Breast epithelium (tissue), 3 donors: ENCODE data around the gene ETS2.

Source experiments
- POLR2A ChIP-seq: fragments of 450-650 bp; IDR thresholded peaks from one replicate; pipeline ENCODE4 v1.6.1; 2016; ENCODE audit warnings: antibody characterized with exemption, mild to moderate bottlenecking, moderate library complexity
- POLR2AphosphoS5 ChIP-seq, 3 donors: sonication (generic); formaldehyde crosslinking; IDR thresholded peaks; one replicate each; pipeline ENCODE4 v1.6.1; 2017; ENCODE audit warnings: antibody characterized with exemption in 3 of 3
- TF ChIP-seq, protein P1 (sequence below), 3 donors: fragments of 450-650 bp; IDR thresholded peaks; one replicate each; pipeline ENCODE4 v1.5.1; 2016 to 2017; ENCODE audit warnings: antibody characterized with exemption in 3 of 3, mild to moderate bottlenecking in 3 of 3, moderate library complexity in 3 of 3

DNA sequence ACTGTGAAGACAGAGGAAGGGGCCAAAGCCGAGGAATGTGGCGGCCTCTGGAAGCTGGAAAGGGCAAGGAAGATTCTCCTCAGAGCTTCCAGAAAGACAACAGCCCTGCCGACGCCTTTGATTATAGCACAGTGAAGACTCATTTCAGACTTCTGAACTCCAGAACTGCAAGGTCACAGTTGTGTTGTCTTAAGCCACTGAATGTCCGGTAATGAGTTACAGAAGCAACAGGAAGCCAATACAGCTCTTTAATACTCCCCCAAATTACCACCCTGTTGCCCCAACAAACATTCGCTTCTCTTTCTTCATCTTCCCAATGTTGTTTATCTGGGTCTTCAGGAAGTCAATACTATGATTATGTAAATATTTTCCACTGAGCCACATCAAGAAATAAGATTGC, 44.0 kb downstream of the ETS2 start:
- TF ChIP-seq, protein P1, sequence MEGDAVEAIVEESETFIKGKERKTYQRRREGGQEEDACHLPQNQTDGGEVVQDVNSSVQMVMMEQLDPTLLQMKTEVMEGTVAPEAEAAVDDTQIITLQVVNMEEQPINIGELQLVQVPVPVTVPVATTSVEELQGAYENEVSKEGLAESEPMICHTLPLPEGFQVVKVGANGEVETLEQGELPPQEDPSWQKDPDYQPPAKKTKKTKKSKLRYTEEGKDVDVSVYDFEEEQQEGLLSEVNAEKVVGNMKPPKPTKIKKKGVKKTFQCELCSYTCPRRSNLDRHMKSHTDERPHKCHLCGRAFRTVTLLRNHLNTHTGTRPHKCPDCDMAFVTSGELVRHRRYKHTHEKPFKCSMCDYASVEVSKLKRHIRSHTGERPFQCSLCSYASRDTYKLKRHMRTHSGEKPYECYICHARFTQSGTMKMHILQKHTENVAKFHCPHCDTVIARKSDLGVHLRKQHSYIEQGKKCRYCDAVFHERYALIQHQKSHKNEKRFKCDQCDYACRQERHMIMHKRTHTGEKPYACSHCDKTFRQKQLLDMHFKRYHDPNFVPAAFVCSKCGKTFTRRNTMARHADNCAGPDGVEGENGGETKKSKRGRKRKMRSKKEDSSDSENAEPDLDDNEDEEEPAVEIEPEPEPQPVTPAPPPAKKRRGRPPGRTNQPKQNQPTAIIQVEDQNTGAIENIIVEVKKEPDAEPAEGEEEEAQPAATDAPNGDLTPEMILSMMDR (IDR thresholded peaks at IDR 0.05) = no peak
- no peak for TF ChIP-seq POLR2A
- TF ChIP-seq POLR2AphosphoS5 (IDR thresholded peaks at IDR 0.05) = no peak
